ENCODE measurements around the gene LAP3.

DNA sequence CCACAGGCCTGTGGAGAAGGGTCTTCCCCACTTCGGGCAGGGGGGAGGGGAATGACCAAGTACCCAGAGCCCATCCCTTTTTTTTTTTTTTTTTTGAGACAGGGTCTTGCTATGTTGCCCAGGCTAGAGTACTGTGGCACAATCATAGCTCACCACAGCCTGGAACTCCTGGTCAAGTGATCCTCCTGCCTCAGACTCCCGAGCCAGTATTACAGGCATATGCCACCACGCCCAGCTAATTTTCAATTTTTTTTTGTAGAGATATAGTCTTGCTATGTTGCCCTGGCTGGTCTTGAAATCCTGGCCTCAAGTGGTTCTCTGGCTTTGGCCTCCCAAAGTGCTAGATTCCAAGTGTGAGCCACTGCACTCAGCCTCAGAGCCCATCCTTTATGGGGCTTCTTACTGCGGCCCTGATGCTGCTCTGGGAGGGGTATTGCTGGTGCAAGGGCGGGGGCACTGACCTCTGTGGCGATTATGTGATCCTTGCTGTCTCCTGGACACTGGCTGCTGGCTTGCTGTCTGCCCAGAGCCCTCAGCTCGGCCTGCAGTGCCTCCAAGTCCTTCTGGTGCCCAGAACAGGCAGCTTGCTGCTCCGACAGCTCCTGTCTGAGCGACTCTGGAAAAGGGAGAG lies 70.3 kb downstream of the LAP3 start:
- TF ChIP-seq, protein P1, sequence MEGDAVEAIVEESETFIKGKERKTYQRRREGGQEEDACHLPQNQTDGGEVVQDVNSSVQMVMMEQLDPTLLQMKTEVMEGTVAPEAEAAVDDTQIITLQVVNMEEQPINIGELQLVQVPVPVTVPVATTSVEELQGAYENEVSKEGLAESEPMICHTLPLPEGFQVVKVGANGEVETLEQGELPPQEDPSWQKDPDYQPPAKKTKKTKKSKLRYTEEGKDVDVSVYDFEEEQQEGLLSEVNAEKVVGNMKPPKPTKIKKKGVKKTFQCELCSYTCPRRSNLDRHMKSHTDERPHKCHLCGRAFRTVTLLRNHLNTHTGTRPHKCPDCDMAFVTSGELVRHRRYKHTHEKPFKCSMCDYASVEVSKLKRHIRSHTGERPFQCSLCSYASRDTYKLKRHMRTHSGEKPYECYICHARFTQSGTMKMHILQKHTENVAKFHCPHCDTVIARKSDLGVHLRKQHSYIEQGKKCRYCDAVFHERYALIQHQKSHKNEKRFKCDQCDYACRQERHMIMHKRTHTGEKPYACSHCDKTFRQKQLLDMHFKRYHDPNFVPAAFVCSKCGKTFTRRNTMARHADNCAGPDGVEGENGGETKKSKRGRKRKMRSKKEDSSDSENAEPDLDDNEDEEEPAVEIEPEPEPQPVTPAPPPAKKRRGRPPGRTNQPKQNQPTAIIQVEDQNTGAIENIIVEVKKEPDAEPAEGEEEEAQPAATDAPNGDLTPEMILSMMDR (IDR thresholded peaks at IDR 0.05) = no peak
- TF ChIP-seq POLR2A (IDR thresholded peaks at IDR 0.05) = no peak

Data from adrenal gland (tissue), 5 donors.